Measurements from ENCODE around the gene PAPPA2.
A peak's percentile ranks its signal among the peaks of the same experiment; 100 is the strongest.

PAPPA2 gene

GRCh38 chr1:176499671-176500070, 36.7 kb downstream of the PAPPA2 start:
- no peak overlapping the region for H3K4me3 ChIP-seq (replicated peaks; ENCODE audit: low read depth, low read length)
- DNase-seq (ENCODE audit: low read depth) = no peak
- TF ChIP-seq CTCF (IDR thresholded peaks at IDR 0.05; ENCODE audit: low read length, missing control alignments) = no peak

GRCh38 chr1:176501599-176501998, 38.6 kb downstream of the PAPPA2 start:
- no peak overlapping the region for H3K4me3 ChIP-seq (replicated peaks; ENCODE audit: low read depth, low read length)
- DNase-seq (ENCODE audit: low read depth) = no peak
- no peak for TF ChIP-seq CTCF (IDR thresholded peaks at IDR 0.05; ENCODE audit: low read length, missing control alignments)

DNA sequence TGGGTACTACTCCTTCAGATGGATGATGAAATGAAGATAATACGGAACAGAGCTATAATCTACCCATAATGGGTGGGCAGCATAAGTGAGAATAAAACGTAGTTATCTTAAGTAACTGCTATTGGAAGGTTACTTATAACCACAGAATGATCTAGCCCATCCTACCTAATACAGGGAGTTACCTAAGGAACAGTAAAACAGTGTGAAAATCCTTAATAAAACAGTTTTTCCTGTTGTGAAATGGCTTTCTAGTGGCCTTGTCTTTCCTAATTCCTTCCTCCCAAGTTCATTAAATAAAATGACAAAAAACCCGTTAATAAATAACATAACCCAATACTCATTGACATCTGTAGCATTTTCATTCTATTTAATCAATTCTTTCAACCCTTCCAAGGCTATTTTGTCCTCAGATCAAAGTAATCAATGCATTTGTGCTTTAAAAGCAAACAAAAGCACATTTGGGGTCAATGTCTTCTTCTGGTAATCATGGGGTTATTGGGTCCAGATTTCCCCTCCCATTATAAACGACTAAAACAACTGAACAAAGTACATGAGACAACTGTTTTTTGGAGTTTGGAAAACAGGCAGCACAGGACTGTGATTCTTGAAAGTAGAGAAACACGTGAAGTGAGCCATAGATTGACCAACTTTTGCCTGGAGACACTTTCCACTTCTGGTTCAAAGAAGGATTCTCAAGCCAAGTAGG, 42.0 kb downstream of the PAPPA2 start:
- no peak overlapping the region for H3K4me3 ChIP-seq (replicated peaks; ENCODE audit: low read depth, low read length)
- no peak for TF ChIP-seq CTCF (IDR thresholded peaks at IDR 0.05; ENCODE audit: low read length, missing control alignments)
- DNase-seq (ENCODE audit: low read depth) = no peak

DNA sequence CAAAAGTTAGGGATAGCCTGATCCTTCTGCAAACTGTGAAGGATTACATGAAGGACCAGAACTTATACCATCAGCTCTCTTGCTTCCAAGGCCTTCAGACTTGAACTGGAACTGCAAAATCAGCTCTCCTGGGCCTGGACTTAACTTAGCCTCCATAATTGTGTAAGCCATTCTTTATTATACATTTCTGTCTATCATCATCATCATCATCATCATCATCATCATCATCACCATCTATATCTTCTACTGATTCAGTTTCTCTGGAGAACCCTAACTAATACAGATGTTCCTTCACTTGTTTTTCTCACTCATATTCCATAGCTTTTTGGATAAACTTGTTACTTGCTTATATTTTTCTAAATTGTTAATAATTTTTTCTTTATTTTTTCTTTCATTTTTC, 50.0 kb downstream of the PAPPA2 start:
- DNase-seq (ENCODE audit: low read depth) = no peak
- H3K4me3 ChIP-seq (replicated peaks; ENCODE audit: low read depth, low read length) = no peak overlapping the region
- TF ChIP-seq CTCF (IDR thresholded peaks at IDR 0.05; ENCODE audit: low read length, missing control alignments) = no peak

GRCh38 chr1:176515310-176515709, 52.3 kb downstream of the PAPPA2 start:
- TF ChIP-seq CTCF (IDR thresholded peaks at IDR 0.05; ENCODE audit: low read length, missing control alignments) = no peak
- DNase-seq (ENCODE audit: low read depth) = peak; percentile 7
- no peak overlapping the region for H3K4me3 ChIP-seq (replicated peaks; ENCODE audit: low read depth, low read length)

DNA sequence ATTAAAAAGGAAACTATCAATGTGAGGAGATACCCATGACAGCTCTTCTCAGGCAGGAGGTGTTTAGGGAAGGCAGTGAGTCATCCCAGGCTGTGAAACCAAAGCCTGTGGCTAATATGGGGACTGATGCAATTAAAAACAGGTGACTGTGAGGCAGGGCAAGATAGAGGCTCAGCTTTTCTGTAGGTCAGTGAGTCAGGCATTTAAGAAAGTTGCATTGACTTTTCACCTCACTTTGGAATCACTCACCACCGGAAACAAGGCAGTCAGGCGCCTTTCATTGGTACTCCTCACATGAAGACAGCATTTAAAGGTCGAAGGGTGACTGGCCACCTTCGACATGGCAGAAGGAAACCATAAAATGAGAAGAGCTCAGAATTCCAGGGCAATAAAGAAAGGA, 54.5 kb downstream of the PAPPA2 start:
- no peak for DNase-seq (ENCODE audit: low read depth)
- H3K4me3 ChIP-seq (replicated peaks; ENCODE audit: low read depth, low read length) = no peak overlapping the region
- no peak for TF ChIP-seq CTCF (IDR thresholded peaks at IDR 0.05; ENCODE audit: low read length, missing control alignments)

- no peak for DNase-seq (ENCODE audit: low read depth)
- TF ChIP-seq CTCF (IDR thresholded peaks at IDR 0.05; ENCODE audit: low read length, missing control alignments) = no peak
- no peak overlapping the region for H3K4me3 ChIP-seq (replicated peaks; ENCODE audit: low read depth, low read length)
Observed at GRCh38 chr1:176521211-176521610, 58.2 kb downstream of the PAPPA2 start.
